ENCODE data around the gene RAB19. TPM values are rescaled to one million over a fixed set of nuclear protein-coding genes. Genes with fewer than 3 reads are reported as not detected.

The RAB19 gene, protein sequence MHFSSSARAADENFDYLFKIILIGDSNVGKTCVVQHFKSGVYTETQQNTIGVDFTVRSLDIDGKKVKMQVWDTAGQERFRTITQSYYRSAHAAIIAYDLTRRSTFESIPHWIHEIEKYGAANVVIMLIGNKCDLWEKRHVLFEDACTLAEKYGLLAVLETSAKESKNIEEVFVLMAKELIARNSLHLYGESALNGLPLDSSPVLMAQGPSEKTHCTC
- not detected for polyA plus RNA-seq (2012; ENCODE audit: insufficient read depth, insufficient read length)

DNA sequence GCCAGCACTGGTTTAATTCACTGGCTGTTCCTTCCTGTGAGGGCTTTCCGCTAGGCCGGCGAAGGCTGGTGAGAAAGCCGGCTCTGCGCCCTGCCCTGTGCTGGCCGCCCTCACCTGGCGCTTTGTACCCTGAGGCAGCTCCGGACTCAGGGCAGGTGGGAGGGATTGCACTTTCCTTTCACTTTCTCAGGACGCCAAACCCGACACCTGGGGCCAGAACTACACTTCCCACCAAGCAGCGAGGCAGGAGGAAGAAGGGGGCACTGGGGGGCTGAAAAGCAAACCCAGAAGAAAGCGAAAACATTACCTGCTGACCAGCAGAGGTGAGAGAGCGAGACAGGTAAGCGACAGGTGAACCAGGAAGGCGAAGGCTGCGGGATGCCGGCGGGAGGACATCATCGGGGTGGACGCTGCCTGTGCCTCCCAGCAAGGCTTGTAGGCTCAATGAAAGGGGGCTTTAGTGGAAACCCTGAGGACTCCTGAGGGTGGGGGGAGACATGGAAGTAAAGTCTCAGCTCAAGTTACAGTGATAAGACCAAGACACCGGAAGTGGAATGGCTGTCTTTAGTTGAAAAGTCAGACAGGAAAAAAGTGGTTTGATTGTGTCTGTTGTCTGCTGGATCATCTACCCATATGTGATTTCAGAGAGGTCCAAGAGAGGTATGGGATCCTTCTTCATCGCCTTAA is at the start of gene RAB19:
TSS of gene RAB19 (plus strand) at position 181 of the 687 bp plus-strand sequence. CDS start 3,589 bp downstream, outside the sequence.
- DNase-seq (ENCODE audit: low read depth, low spot score) = peak; percentile 51
- no peak within 1 kb of the TSS for H3K4me3 ChIP-seq (ENCODE audit: low read length)

DNA sequence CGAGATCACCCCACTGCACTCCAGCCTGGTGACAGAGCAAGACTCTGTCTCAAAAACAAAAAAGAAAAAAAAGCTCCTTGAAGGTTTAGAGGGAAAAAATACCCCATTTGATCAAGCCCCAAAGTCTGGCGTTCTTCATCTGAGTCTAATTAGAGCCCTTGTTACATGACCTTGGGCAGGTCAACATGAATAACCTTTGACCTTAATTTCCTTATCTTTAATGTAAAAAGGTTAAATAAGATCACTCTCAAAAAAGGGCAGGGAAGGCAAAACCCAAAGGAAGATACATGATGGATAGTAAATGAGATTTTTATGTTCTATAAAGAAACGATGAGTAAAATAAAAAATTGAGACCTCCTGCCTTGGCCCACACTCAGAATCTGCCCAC is 45.8 kb upstream of the RAB19 start:
- DNase-seq (ENCODE audit: low read depth, low spot score) = no peak
- no peak overlapping the region for H3K4me3 ChIP-seq (ENCODE audit: low read length)

DNA sequence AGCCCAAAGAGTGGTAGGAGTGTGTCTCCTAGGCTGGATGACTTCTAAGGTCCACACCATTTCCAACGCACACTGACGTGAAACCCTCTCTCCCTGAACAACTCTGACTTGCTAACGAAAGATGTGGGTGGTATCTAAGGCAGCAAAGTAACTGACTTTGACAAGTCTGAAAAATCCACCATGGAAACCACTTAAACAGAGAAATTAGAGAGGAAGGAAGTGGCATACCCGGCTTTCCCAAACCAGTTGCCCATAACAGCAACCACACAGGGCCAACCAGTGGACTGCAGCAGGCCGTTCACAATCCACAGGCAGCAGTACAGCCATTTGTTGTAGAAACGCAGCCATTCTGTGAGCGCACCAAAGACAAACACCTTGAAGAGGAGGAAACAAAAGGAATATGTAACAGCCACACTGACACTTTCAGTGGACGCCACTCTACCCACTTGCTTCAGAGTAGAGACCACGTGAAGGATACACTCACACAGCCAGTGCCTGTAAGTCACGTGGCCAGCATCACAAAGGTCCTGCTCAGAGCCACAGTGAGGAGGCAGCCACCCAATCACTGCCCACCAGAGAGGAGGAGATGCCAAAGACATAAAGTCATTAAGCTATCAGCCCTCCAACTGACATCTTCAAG is 45.3 kb upstream of the RAB19 start:
- no peak overlapping the region for H3K4me3 ChIP-seq (ENCODE audit: low read length)
- DNase-seq (ENCODE audit: low read depth, low spot score) = no peak

DNA sequence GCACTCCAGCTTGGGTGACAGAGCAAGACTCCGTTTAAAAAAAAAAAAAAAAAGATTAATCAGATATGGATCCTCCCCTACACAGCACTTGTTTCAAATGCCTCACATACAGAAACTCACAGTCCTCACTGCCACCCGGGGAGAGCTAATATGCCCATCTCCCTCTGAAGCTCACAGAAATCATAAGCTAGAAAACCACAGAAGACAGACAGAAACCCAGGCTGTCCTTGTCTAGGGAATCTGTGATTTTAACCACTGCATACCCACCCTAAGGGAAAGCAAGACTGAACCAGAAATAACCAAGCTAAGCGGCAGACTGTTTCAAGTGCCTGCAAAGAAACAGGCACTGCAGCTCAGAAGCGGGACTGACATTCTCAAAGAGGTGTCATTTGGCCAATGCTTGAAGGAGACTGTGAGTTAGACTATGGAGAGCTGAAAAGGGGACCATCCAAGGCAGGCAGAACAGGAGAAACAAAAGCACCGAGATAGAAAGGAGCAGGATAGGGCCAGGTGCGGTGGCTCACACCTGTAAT is 43.1 kb upstream of the RAB19 start:
- DNase-seq (ENCODE audit: low read depth, low spot score) = peak; percentile 33
- no peak overlapping the region for H3K4me3 ChIP-seq (ENCODE audit: low read length)

DNA sequence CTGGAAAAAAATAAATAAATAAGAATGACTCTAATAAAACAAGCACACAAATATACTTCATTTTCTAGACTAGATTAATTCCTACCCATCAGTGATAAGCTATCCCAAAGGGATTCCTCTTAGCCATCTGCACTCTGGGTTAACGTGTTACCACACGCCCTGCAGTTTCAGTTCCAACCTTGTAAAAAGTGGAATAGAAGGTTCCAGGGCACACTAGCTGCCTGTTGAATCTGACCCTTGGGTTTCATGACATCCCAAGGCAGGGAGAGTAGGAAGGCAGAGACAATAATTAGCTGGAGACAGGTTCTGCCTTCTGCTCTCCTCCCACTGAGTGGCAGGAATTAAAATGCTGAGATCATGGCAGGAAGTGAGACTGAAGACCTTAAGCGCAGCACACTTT is 39.0 kb upstream of the RAB19 start:
- H3K4me3 ChIP-seq (ENCODE audit: low read length) = no peak overlapping the region
- DNase-seq (ENCODE audit: low read depth, low spot score) = no peak

DNA sequence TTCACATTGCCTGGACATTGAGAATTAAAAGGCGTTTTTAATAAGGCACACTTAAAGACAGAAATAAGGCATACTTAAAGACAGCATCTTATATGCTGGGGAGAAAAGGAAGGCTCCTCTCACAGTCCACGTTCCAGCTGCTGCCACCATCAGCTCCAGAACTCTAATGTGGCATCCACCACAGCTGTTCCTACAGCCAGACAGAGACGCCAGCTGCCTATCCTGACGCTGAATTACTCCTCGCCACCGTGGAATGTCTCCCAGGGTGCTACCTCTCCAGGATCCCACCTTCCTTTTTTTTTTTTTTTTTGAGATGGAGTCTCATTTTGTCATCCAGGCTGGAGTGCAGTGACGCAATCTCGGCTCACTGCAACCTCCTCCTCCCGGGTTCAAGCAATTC is 36.3 kb upstream of the RAB19 start:
- DNase-seq (ENCODE audit: low read depth, low spot score) = no peak
- no peak overlapping the region for H3K4me3 ChIP-seq (ENCODE audit: low read length)

DNA sequence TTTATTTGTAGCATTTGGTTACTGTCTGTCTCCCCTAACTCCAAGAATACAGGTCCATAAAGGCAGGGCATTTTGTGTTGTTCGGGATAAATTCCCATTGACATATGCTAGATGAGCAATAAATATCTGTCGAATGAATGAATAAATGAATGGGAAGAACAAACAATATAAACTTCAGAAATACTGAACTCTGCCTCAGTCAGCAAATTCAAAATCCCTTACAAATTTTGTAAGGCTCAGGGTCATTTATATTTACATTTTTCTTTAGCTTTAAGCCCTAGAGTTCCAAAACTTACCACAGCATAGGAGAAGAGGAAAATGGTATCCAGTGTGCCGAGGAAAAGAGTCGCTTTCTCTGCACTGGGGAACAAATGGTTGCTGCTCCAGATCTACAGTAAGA is 34.6 kb upstream of the RAB19 start:
- DNase-seq (ENCODE audit: low read depth, low spot score) = no peak
- no peak overlapping the region for H3K4me3 ChIP-seq (ENCODE audit: low read length)

DNA sequence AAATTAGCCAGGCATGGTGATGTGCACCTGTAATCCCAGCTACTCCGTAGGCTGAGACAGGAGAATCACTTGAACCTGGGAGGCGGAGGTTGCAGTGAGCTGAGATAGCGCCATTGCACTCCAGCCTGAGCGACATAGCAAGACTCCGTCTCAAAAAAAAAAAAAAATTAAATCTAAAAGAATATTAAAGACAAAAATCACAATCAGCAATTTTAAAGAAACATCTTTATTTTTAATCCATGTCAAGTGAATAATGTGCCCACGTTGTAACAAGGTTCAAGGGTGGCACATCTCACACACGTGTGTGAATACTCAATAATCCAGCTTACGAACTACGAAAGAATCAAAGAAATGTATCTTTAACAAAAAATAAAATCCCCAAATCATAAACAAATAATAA is 28.5 kb upstream of the RAB19 start:
- no peak overlapping the region for H3K4me3 ChIP-seq (ENCODE audit: low read length)
- DNase-seq (ENCODE audit: low read depth, low spot score) = no peak

DNA sequence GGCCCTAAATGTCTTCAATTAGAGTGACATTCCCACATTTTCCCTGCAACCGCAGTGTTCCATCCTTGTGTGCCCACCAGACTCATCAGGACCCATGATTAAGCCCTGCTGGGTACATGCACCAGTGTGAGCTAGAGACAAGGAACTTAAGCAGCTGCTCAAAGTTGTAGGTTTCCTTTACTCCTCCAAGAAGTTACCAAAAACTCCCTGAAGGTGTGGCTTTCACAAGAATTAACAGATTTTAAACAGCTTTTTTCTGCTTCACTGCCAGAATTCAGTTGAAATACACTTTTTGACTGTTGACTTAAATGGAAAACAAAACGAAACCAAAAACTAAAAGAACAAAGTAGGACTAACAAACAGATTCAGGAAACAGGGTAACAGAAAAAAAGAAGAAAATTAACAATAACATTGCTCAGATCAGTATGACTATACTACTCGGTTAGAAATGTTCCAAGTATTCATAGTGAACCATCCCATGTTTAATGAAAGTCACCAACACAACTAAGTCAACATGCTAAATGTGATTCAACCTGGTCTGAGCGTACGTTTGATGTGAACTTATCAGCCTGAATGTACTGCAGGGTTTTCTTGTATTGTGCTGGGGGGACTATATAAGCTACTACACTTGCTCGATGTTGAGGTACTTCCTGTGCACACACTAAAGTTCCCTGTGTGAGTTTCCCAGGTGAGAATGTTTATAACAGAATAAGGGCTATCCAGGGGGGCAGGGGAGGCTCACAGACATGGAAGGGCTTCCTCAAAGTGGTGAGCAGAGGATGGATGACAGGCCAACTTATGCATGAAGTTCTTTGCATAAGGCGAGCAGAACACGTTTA is 27.7 kb upstream of the RAB19 start:
- peak; percentile 20 for DNase-seq (ENCODE audit: low read depth, low spot score)
- no peak overlapping the region for H3K4me3 ChIP-seq (ENCODE audit: low read length)

DNA sequence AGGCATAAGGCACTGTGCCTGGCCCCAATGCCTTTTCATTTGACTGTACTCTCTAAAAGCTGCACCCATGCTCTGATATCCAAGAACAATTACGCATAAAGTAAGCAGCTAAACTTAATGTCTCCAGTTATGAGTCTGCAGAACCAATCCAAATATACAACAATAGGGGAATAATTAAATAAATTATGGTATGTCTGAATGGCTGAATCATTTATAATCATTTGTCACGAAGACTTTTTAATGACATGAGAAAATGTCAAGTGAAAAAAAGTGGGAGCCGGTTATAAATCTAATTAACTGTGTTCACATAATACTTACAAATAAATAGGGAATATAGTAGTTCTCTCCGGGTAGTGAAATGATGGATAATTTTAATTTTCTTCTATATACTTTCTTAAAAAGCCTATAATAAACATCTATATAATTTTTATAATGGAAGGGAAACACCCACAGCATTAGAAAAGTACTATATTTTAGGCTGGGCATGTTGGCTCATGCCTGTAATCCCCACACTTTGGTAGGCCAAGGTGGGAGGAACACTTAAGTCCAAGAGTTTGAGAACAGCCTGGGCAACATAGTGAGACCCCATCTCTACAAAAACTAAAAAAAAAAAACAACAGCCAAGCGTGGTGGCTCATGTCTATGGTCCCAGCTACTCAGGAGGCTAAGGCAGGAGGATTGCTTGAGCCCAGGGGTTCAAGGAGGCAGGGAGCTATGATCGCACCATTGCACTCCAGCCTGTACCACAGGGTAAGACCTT is 19.7 kb upstream of the RAB19 start:
- H3K4me3 ChIP-seq (ENCODE audit: low read length) = no peak overlapping the region
- no peak for DNase-seq (ENCODE audit: low read depth, low spot score)

DNA sequence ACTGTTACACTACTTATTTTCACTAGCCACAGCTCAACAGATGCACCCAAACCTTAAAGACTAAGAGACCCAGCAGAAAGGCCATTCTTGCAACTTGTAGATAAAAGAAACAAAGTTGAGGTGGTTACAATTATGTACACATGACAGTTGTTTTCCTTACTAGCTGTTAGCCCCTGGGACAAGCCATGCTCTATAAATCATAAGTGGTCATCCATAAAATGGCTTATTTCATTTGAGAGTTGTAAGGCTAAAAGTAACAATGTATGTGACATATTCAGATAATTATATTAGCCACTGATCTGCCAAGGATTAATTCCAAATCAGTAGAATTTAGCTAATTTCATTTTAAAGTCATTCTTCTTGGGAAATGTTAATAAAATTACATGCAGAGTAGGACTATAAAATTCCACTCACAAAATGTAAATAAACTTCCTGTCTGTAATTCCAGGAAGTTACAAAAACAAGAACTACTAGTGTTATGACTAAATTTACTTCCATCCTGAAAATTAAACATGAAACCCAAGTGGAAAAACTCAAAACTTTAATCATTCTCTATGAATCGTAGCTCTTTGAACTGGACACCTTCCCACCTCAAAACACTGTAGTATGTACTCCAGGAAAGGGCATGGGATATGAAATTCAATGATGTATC is 18.8 kb upstream of the RAB19 start:
- H3K4me3 ChIP-seq (ENCODE audit: low read length) = no peak overlapping the region
- no peak for DNase-seq (ENCODE audit: low read depth, low spot score)

DNA sequence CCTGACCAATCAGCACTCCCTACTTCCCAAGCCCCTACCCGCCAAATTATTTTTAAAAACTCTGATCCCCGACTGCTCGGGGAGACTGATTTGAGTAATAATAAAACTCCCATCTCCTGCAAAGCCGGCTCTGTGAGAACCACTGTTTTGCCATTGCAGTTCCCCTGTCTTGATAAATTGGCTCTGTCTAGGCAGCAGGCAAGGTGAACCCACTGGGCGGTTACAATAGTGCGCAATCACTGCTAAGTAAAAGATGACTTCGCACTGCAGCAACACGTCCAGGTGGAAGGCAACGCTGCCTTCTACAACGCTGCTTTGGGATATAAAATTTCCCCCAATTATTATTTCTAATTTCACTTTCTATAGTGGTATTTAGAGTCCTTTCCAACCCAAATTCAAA is 14.4 kb upstream of the RAB19 start:
- no peak overlapping the region for H3K4me3 ChIP-seq (ENCODE audit: low read length)
- DNase-seq (ENCODE audit: low read depth, low spot score) = no peak

DNA sequence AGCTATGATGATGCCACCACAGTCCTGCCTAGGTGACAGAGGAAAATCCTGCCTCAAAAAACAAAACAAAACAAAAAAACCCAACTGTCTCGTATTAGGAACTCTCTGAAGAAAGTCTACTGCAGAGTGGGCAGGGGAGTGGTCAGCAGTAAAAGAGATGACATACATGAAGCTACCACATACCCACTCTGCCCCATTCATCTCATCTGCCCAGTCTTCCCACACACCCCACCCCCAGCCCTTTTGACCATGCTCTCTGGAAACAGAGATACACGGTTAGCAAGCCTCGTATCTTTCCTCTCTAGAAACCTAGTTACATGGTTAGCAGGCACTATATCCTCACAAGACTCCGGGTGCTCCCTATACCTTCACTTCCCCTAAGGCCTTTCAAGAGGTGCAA is 13.8 kb upstream of the RAB19 start:
- H3K4me3 ChIP-seq (ENCODE audit: low read length) = no peak overlapping the region
- no peak for DNase-seq (ENCODE audit: low read depth, low spot score)

DNA sequence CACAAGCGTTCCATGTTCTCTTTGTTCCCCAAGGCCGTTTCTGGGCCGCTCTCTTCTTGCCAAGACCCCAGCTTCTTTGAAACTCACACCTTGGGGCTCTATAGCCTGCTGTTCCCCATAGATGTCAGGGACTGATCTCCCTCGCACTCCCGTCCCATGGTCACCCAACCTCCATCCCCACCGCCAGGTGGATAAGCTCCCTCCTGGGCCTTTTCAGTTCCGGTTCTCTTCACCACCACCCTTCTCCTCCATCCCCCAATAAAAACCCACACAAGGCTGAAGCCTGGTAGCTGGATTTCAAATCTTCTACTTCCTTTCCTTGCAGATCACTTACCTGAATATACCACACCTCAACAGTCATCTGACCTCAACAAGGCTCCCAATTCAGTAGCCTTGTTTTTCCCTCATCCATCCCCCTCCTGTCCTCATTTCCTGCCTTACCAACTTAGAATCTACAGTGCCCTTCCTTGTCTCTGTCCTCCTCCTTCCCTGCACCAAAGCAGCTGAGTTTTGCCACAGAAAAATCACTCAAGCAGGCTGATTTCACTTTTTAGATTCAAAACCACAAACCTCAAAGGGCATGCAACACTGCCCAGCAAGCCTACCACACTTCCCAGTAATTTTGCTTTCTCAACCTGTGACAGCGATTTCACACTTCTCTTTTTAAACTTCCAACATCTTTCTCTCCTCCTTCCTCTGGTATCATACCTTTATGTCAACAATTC is 13.2 kb upstream of the RAB19 start:
- no peak overlapping the region for H3K4me3 ChIP-seq (ENCODE audit: low read length)
- peak; percentile 11 for DNase-seq (ENCODE audit: low read depth, low spot score)

DNA sequence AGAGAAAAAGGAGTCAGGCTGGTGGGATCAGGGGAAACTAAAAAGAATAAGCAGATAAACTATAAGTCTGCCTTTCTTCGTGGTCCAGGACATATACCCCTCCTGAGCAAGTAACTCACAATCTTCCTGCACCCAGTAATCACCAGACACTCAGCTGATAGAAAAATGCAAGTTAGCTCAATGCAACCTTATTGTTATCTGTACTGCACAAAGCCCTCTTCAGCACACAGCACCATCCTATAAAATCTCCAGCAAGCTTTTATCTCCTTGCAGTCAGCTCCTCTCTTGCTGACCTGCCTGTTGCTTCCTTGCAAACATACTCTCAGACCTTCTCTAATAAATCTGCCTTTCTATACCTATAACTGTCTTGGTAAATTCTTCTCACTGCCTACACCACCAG is 12.2 kb upstream of the RAB19 start:
- DNase-seq (ENCODE audit: low read depth, low spot score) = no peak
- no peak overlapping the region for H3K4me3 ChIP-seq (ENCODE audit: low read length)

DNA sequence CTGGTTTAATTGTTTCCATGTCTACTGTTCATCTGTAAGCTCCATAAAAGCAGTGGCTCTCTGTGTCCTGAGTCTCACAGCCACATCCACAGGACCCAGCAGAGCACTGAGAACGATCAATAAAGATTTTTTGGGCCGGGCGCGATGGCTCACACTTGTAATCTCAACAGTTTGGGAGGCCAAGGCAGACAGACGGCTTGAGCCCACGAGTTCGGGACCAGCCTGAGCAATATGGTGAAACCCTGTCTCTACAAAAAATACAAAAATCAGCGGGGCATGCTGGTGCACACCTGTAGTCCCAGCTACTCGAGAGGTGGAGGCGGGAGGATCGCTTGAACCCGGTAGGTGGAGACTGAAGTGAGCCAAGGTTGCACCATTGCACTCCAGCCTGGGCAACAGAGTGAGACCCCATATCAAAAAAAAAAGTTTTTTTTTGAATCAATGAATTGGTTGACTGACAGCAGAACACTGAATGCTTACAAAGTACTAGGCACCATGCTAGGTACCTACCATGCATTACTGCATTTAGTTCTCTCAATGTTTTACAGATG is 10.0 kb upstream of the RAB19 start:
- H3K4me3 ChIP-seq (ENCODE audit: low read length) = no peak overlapping the region
- DNase-seq (ENCODE audit: low read depth, low spot score) = no peak
